Natural killer cell (primary cell): Measurements from ENCODE around the gene PTPRCAP. TPM values are rescaled to one million over a fixed set of nuclear protein-coding genes. Genes with fewer than 3 reads are reported as not detected.

Source experiments
- ATAC-seq, 3 donors: fragments of 150-1000 bp in 2 of 3; fragments of 200-7000 bp in 1 of 3; cut with Tn5 transposase; 1 replicate in 1 of 3; 2 replicates in 2 of 3; pipeline ENCODE4 v1.10.0; 2021; ENCODE audit warnings: mild to moderate bottlenecking in 2 of 3, moderate library complexity in 2 of 3
- DNase-seq, 2 donors: peaks; one replicate each; pipeline versions ENCODE4 v3.0.0 to v3.0.0-alpha.2; 2013 to 2021; ENCODE audit warnings: mixed read lengths in 1 of 2
- H3K27ac ChIP-seq: one replicate; pipeline ENCODE4 v1.5.1; 2013; ENCODE audit warnings: mild to moderate bottlenecking, low read length
- H3K27me3 ChIP-seq: one replicate; pipeline ENCODE4 v1.6.1; 2013; ENCODE audit warnings: low read length; ENCODE audit not compliant: control insufficient read depth, insufficient read depth
- H3K36me3 ChIP-seq: one replicate; pipeline ENCODE4 v1.6.1; 2013; ENCODE audit warnings: low read length; ENCODE audit not compliant: control insufficient read depth, insufficient read depth
- H3K4me1 ChIP-seq: one replicate; pipeline ENCODE4 v1.6.1; 2013; ENCODE audit warnings: low read length; ENCODE audit not compliant: control insufficient read depth, insufficient read depth
- H3K4me3 ChIP-seq: one replicate; pipeline ENCODE4 v1.5.1; 2013; ENCODE audit warnings: low read length
- H3K9me3 ChIP-seq: one replicate; pipeline ENCODE4 v1.6.1; 2013; ENCODE audit warnings: low read length; ENCODE audit not compliant: control insufficient read depth, insufficient read depth
- H3K27ac Mint-ChIP-seq, 2 donors: one replicate each; pipeline ENCODE4 v1.8.0; 2022; ENCODE audit warnings: mild to moderate bottlenecking in 2 of 2, mixed read lengths in 2 of 2, moderate library complexity in 1 of 2
- H3K27me3 Mint-ChIP-seq, 2 donors: one replicate each; pipeline ENCODE4 v1.8.0; 2022; ENCODE audit warnings: low read depth in 2 of 2, mixed read lengths in 2 of 2
- H3K36me3 Mint-ChIP-seq: one replicate; pipeline ENCODE4 v1.8.0; 2022; ENCODE audit warnings: mixed read lengths
- H3K4me1 Mint-ChIP-seq, 2 donors: one replicate each; pipeline ENCODE4 v1.8.0; 2022; ENCODE audit warnings: mixed read lengths in 2 of 2
- H3K4me3 Mint-ChIP-seq: one replicate; pipeline ENCODE4 v1.8.0; 2022; ENCODE audit warnings: mild to moderate bottlenecking, moderate library complexity, mixed read lengths
- H3K9me3 Mint-ChIP-seq, 2 donors: one replicate each; pipeline ENCODE4 v1.8.0; 2022; ENCODE audit warnings: mixed read lengths in 2 of 2
- WGBS: methylation state at CpG from one replicate; pipeline ENCODE4 v1.1.7; 2013; ENCODE audit warnings: missing lambda C conversion rate; ENCODE audit not compliant: insufficient coverage; 5-methylcytosine and 5-hydroxymethylcytosine counted together
- intact Hi-C: fragments of 100-400 bp; cut with micrococcal nuclease; formaldehyde crosslinking; loops from one replicate; pipeline ENCODE4 v1.14.2; 2022
- total RNA-seq, 4 donors: library from RNA; stranded (reverse); fragments of 120-200 nt in 1 of 4; gene quantifications; one replicate each; pipeline versions ENCODE4 v1.2.3 to v1.2.4, GENCODE V29; 2013 to 2022
- TF ChIP-seq, protein P1 (sequence below): fragments of 200-600 bp; IDR thresholded peaks from one replicate; pipeline ENCODE4 v1.8.0; 2022; ENCODE audit warnings: antibody characterized with exemption

Gene PTPRCAP
- total RNA-seq, 3 donors from 2014 or later (not counting 1 experiment from before 2014, with no cell fraction given), result 240 to 301 (median 269) TPM

DNA sequence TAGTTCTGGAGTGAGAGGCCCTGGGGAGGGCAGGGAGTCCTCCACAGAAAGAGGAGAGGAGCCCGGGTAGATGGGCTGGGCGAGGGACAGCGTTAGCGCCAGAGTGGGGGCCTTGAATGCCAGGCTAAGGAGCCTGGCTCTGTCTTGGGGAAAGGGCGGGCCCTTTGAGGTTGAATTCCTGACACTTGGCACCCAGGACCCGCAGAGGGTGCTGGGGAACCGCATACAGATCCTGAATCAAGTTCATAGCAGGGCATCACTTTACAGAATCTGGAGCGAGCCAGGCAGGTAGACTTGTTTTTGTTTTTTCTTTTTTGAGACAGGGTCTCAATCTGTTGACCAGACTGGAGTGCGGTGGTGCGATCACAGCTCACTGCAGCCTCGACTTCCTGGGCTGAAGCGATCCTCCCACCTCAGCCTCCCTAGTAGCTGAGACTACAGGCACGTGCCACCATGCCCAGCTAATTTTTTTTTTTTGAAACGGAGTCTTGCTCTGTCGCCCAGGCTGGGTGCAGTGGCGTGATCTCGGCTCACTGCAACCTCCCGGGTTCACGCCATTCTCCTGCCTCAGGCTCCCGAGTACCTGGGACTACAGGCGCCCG, 16.0 kb downstream of the PTPRCAP start:
- H3K4me3 Mint-ChIP-seq, result peak overlapping the region; percentile 79
- H3K4me1 ChIP-seq, result peaks cover 53% of the 10 kb centered on the region
- ATAC-seq, result no peak

DNA sequence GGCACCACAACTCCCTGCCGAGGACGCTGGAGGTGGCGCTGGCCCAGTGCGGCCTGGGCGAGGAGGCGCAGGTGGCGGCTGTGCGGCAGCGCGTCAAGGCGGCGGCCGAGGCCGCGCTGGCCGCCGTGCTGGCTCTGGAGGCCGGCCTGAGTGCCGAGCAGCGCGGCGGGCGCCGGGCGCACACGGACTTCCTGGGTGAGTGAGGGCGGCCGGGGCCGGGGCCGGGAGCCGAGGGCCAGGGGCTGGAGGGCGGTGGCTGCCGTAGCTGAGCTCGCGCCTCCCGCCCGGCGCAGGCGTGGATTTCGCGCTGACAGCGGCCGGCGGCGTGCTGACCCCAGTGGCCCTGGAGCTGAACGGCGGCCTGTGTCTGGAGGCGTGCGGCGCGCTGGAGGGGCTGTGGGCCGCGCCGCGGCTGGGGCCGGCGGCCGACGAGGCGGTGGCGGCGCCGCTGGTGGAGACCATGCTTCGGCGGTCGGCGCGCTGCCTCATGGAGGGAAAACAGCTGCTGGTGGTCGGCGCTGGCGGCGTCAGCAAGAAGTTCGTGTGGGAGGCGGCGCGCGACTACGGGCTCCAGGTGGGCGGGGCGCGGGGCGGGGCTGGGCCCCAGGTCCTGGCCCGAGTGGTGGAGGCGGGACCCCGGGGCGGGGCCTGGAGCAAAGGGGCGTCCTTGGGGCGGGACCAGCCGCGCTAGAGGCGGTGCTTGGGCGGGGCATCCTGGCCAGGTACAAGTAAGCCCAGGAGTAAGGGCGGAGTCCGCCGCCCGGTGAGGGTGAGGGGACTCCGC, 16.6 kb downstream of the PTPRCAP start:
- DNase-seq (peak; percentile 97 to 98), ATAC-seq (peak; percentile 92 to 99 (median 95))
- H3K4me1 ChIP-seq, result peaks cover 60% of the 10 kb centered on the region
- no peaks in the 10 kb centered on the region for H3K9me3 Mint-ChIP-seq
- under 1% methylated on average over 97 of the region's 97 CpGs for WGBS
- H3K4me3 ChIP-seq, result peak overlapping the region; percentile 38
- peak overlapping the region; percentile 79 for H3K4me3 Mint-ChIP-seq
- H3K36me3 Mint-ChIP-seq, result no peaks in the 10 kb centered on the region
- TF ChIP-seq, protein P1, sequence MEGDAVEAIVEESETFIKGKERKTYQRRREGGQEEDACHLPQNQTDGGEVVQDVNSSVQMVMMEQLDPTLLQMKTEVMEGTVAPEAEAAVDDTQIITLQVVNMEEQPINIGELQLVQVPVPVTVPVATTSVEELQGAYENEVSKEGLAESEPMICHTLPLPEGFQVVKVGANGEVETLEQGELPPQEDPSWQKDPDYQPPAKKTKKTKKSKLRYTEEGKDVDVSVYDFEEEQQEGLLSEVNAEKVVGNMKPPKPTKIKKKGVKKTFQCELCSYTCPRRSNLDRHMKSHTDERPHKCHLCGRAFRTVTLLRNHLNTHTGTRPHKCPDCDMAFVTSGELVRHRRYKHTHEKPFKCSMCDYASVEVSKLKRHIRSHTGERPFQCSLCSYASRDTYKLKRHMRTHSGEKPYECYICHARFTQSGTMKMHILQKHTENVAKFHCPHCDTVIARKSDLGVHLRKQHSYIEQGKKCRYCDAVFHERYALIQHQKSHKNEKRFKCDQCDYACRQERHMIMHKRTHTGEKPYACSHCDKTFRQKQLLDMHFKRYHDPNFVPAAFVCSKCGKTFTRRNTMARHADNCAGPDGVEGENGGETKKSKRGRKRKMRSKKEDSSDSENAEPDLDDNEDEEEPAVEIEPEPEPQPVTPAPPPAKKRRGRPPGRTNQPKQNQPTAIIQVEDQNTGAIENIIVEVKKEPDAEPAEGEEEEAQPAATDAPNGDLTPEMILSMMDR, result no peak
- peak overlapping the region; percentile 83 to 87 for H3K27ac Mint-ChIP-seq
- H3K27ac ChIP-seq, result peak overlapping the region; percentile 79
- no peaks in the 10 kb centered on the region for H3K9me3 ChIP-seq
- no peaks in the 10 kb centered on the region for H3K27me3 Mint-ChIP-seq
- intact Hi-C loops, result loop anchor here (2.0 kb wide), 1 partner anchor 18 kb away; no protein-coding TSS in a partner anchor
- H3K4me1 Mint-ChIP-seq, result peaks cover 21 to 70% of the 10 kb centered on the region in 2 donors
- H3K27me3 ChIP-seq, result no peaks in the 10 kb centered on the region
- no peaks in the 10 kb centered on the region for H3K36me3 ChIP-seq

More for the DNA sequence above, 16.0 kb downstream of the PTPRCAP start:
- no peaks in the 10 kb centered on the region for H3K27me3 Mint-ChIP-seq
- no peaks in the 10 kb centered on the region for H3K36me3 Mint-ChIP-seq
- H3K27me3 ChIP-seq, result no peaks in the 10 kb centered on the region
- peak overlapping the region; percentile 54 for H3K27ac ChIP-seq
- H3K9me3 Mint-ChIP-seq, result no peaks in the 10 kb centered on the region
- H3K4me3 ChIP-seq, result no peak overlapping the region
- peaks cover 15 to 63% of the 10 kb centered on the region in 2 donors for H3K4me1 Mint-ChIP-seq
- no peaks in the 10 kb centered on the region for H3K36me3 ChIP-seq
- TF ChIP-seq, protein P1, result no peak
- 75% methylated on average over 22 of the region's 22 CpGs for WGBS
- no peak for DNase-seq
- H3K9me3 ChIP-seq, result no peaks in the 10 kb centered on the region
- peak overlapping the region; percentile 83 to 87 for H3K27ac Mint-ChIP-seq
- intact Hi-C loops, result loop anchor here (2.0 kb wide), 1 partner anchor 19 kb away; no protein-coding TSS in a partner anchor

GRCh38 chr11:67420147-67420645, 17.3 kb downstream of the PTPRCAP start:
- Histone ChIP-seq H3K36me3 (no peaks in the 10 kb centered on the region), H3K9me3 (no peaks in the 10 kb centered on the region), H3K4me1 (peaks cover 63% of the 10 kb centered on the region), H3K27me3 (no peaks in the 10 kb centered on the region), H3K4me3 (peak overlapping the region; percentile 38), H3K27ac (peak overlapping the region; percentile 79)
- H3K9me3 Mint-ChIP-seq, result no peaks in the 10 kb centered on the region
- TF ChIP-seq, protein P1, result no peak
- no peaks in the 10 kb centered on the region for H3K36me3 Mint-ChIP-seq
- H3K4me3 Mint-ChIP-seq, result peak overlapping the region; percentile 79
- 35% methylated on average over 15 of the region's 15 CpGs for WGBS
- H3K27me3 Mint-ChIP-seq, result no peaks in the 10 kb centered on the region
- no peak for ATAC-seq
- H3K4me1 Mint-ChIP-seq, result peaks cover 21 to 71% of the 10 kb centered on the region in 2 donors
- no peak for DNase-seq
- intact Hi-C loops, result loop anchor here (2.0 kb wide), 1 partner anchor 17 kb away; no protein-coding TSS in a partner anchor
- H3K27ac Mint-ChIP-seq, result peak overlapping the region; percentile 83 to 87
